MM.1S (cell line): ENCODE results near the gene COA8.

Source experiments
- DNase-seq: peaks from one replicate; pipeline ENCODE4 v3.0.0-alpha.2; 2015
- H2AFZ ChIP-seq: fragments of 300-600 bp; sonication (generic); 2 replicates; pipeline ENCODE4 v1.6.0; 2016; ENCODE audit warnings: antibody characterized with exemption, low read length
- H3F3A ChIP-seq: fragments of 300-600 bp; sonication (generic); 2 replicates; pipeline ENCODE4 v1.6.1; 2016; ENCODE audit warnings: mild to moderate bottlenecking, antibody characterized with exemption, low read length, moderate library complexity, mixed read lengths; ENCODE audit not compliant: insufficient read depth
- H3K27ac ChIP-seq: fragments of 300-600 bp; sonication (generic); 2 replicates; pipeline ENCODE4 v1.5.1; 2016; ENCODE audit warnings: mild to moderate bottlenecking, low read length
- H3K27me3 ChIP-seq: fragments of 300-600 bp; sonication (generic); replicated peaks from 2 replicates; pipeline ENCODE4 v1.6.0; 2016; ENCODE audit warnings: low read length; ENCODE audit not compliant: insufficient read depth
- H3K36me3 ChIP-seq: fragments of 300-600 bp; sonication (generic); replicated peaks from 2 replicates; pipeline ENCODE4 v1.6.1; 2016; ENCODE audit warnings: mild to moderate bottlenecking, low read length, mixed read lengths; ENCODE audit not compliant: insufficient read depth
- H3K4me1 ChIP-seq: fragments of 300-600 bp; sonication (generic); 2 replicates; pipeline ENCODE4 v1.6.1; 2016; ENCODE audit warnings: low read length, mixed read lengths
- H3K4me2 ChIP-seq: fragments of 300-600 bp; sonication (generic); 2 replicates; pipeline ENCODE4 v1.6.0; 2016; ENCODE audit warnings: low read depth, low read length
- H3K4me3 ChIP-seq: fragments of 300-600 bp; sonication (generic); 2 replicates; pipeline ENCODE4 v1.5.1; 2016; ENCODE audit warnings: low read length, mixed read lengths
- H3K79me2 ChIP-seq: fragments of 300-600 bp; sonication (generic); 2 replicates; pipeline ENCODE4 v1.6.1; 2016; ENCODE audit warnings: mixed run types, low read length, mixed read lengths
- H3K9ac ChIP-seq: fragments of 300-600 bp; sonication (generic); 2 replicates; pipeline ENCODE4 v1.6.1; 2016; ENCODE audit warnings: low read length, mixed read lengths
- H3K9me2 ChIP-seq: fragments of 300-600 bp; sonication (generic); replicated peaks from 2 replicates; pipeline ENCODE4 v1.6.1; 2016; ENCODE audit warnings: mild to moderate bottlenecking, low read length, mixed read lengths; ENCODE audit not compliant: insufficient read depth
- H3K9me3 ChIP-seq: fragments of 300-600 bp; sonication (generic); replicated peaks from 2 replicates; pipeline ENCODE4 v1.6.1; 2016; ENCODE audit warnings: mild to moderate bottlenecking, low read length, mixed read lengths; ENCODE audit not compliant: insufficient read depth
- H4K20me1 ChIP-seq: fragments of 300-600 bp; sonication (generic); 2 replicates; pipeline ENCODE4 v1.6.1; 2016; ENCODE audit warnings: mild to moderate bottlenecking, low read length, moderate library complexity, mixed read lengths; ENCODE audit not compliant: insufficient read depth
- CTCF ChIP-seq: fragments of 300-600 bp; sonication (generic); IDR thresholded peaks from 2 replicates; pipeline ENCODE4 v1.5.1; 2016; ENCODE audit warnings: antibody characterized with exemption, low read length, mixed read lengths
- EZH2 ChIP-seq: fragments of 300-600 bp; sonication (generic); optimal IDR thresholded peaks from 2 replicates; pipeline ENCODE3; 2017; ENCODE audit warnings: low read depth, mild to moderate bottlenecking, antibody characterized with exemption, low read length, mixed read lengths
- EZH2phosphoT487 ChIP-seq: fragments of 300-600 bp; sonication (generic); IDR thresholded peaks from 2 replicates; pipeline ENCODE4 v1.6.1; 2018; ENCODE audit warnings: antibody characterized with exemption, low read length

Gene COA8

GRCh38 chr14:103542605-103543088, 20.1 kb upstream of the COA8 start:
- Histone ChIP-seq H4K20me1 (no peaks in the 10 kb centered on the region), H3K27me3 (no peaks in the 10 kb centered on the region), H3K27ac (no peak overlapping the region), H3K9me3 (no peaks in the 10 kb centered on the region), H3K9ac (no peak overlapping the region), H3K4me3 (no peak overlapping the region), H2AFZ (no peak overlapping the region), H3K4me2 (no peak overlapping the region), H3K9me2 (no peaks in the 10 kb centered on the region), H3K79me2 (no peaks in the 10 kb centered on the region), H3K4me1 (no peaks in the 10 kb centered on the region), H3K36me3 (no peaks in the 10 kb centered on the region), H3F3A (no peaks in the 10 kb centered on the region)
- DNase-seq = no peak
- TF ChIP-seq EZH2phosphoT487 = no peak
- TF ChIP-seq EZH2 = no peak
- TF ChIP-seq CTCF = no peak

GRCh38 chr14:103543140-103543539, 19.6 kb upstream of the COA8 start:
- Histone ChIP-seq H3K79me2 (no peaks in the 10 kb centered on the region), H3K27me3 (no peaks in the 10 kb centered on the region), H3K9me2 (no peaks in the 10 kb centered on the region), H2AFZ (no peak overlapping the region), H3K36me3 (no peaks in the 10 kb centered on the region), H3K4me2 (no peak overlapping the region), H3K27ac (no peak overlapping the region), H3F3A (no peaks in the 10 kb centered on the region), H3K4me3 (no peak overlapping the region), H4K20me1 (no peaks in the 10 kb centered on the region), H3K4me1 (no peaks in the 10 kb centered on the region), H3K9ac (no peak overlapping the region), H3K9me3 (no peaks in the 10 kb centered on the region)
- TF ChIP-seq EZH2phosphoT487 = no peak
- TF ChIP-seq EZH2 = no peak
- TF ChIP-seq CTCF = no peak
- no peak for DNase-seq

GRCh38 chr14:103543721-103544387, 18.9 kb upstream of the COA8 start:
- Histone ChIP-seq H3K9me3 (no peaks in the 10 kb centered on the region), H3F3A (no peaks in the 10 kb centered on the region), H3K9me2 (no peaks in the 10 kb centered on the region), H3K9ac (no peak overlapping the region), H4K20me1 (no peaks in the 10 kb centered on the region), H3K4me2 (no peak overlapping the region), H3K36me3 (no peaks in the 10 kb centered on the region), H3K27ac (no peak overlapping the region), H3K4me1 (no peaks in the 10 kb centered on the region), H2AFZ (no peak overlapping the region), H3K4me3 (no peak overlapping the region), H3K27me3 (no peaks in the 10 kb centered on the region), H3K79me2 (no peaks in the 10 kb centered on the region)
- DNase-seq = no peak
- TF ChIP-seq EZH2 (no peak), CTCF (no peak), EZH2phosphoT487 (no peak)
